Liver (tissue), 9 donors: Measurements from ENCODE around the gene CTLA4. TPM values are rescaled to one million over a fixed set of nuclear protein-coding genes. Genes with fewer than 3 reads are reported as not detected.

Source experiments
- DNase-seq: peaks from one replicate; pipeline ENCODE4 v3.0.0-alpha.2; 2017; ENCODE audit warnings: low spot score
- H3K27ac ChIP-seq, 2 donors: one replicate each; pipeline ENCODE4 v1.7.0; 2013; ENCODE audit warnings: inconsistent platforms in 2 of 2, low read length in 2 of 2, control low read depth in 1 of 2, low read depth in 1 of 2, mild to moderate bottlenecking in 1 of 2
- H3K27me3 ChIP-seq, 4 donors: one replicate each; pipeline versions ENCODE4 v1.6.1 to v1.7.0; 2013; ENCODE audit warnings: low read length in 3 of 4, inconsistent platforms in 1 of 4, mild to moderate bottlenecking in 1 of 4, moderate library complexity in 1 of 4; ENCODE audit not compliant: control insufficient read depth in 4 of 4, insufficient read depth in 4 of 4
- H3K36me3 ChIP-seq, 4 donors: one replicate each; pipeline versions ENCODE4 v1.6.1 to v1.7.0; 2013; ENCODE audit warnings: low read length in 3 of 4, mild to moderate bottlenecking in 3 of 4, low read depth in 1 of 4, moderate library complexity in 1 of 4; ENCODE audit not compliant: control insufficient read depth in 4 of 4, insufficient read depth in 3 of 4
- H3K4me1 ChIP-seq, 4 donors: one replicate each; pipeline versions ENCODE4 v1.6.1 to v1.7.0; 2013; ENCODE audit warnings: low read length in 3 of 4, mild to moderate bottlenecking in 3 of 4, moderate library complexity in 1 of 4; ENCODE audit not compliant: control insufficient read depth in 4 of 4, insufficient read depth in 4 of 4
- H3K4me3 ChIP-seq, 3 donors: one replicate each; pipeline versions ENCODE4 v1.6.1 to v1.7.0; 2013; ENCODE audit warnings: low read length in 3 of 3, control low read depth in 1 of 3, low read depth in 1 of 3, mild to moderate bottlenecking in 1 of 3
- H3K9ac ChIP-seq, 2 donors: one replicate each; pipeline ENCODE4 v1.7.0; 2013; ENCODE audit warnings: low read length in 2 of 2, mild to moderate bottlenecking in 2 of 2, moderate library complexity in 2 of 2, control low read depth in 1 of 2, low read depth in 1 of 2
- H3K9me3 ChIP-seq, 4 donors: one replicate each; pipeline versions ENCODE4 v1.6.1 to v1.7.0; 2013; ENCODE audit warnings: low read length in 3 of 4; ENCODE audit not compliant: control insufficient read depth in 4 of 4
- CTCF ChIP-seq: fragments of 150-350 bp; IDR thresholded peaks from 2 replicates; pipeline ENCODE4 v1.5.1; 2017; ENCODE audit warnings: improper control_type of control experiment, low read depth, low read length; ENCODE audit not compliant: missing input control
- EGR1 ChIP-seq, 2 donors: IDR thresholded peaks; 2 replicates each; pipeline ENCODE4 v1.6.1; 2016 to 2018; ENCODE audit warnings: antibody characterized with exemption in 2 of 2, low read depth in 2 of 2
- FOXA1 ChIP-seq: IDR thresholded peaks from 2 replicates; pipeline ENCODE4 v1.6.1; 2016; ENCODE audit warnings: antibody characterized with exemption
- FOXA2 ChIP-seq: IDR thresholded peaks from 2 replicates; pipeline ENCODE4 v1.6.1; 2016; ENCODE audit warnings: antibody characterized with exemption
- GABPA ChIP-seq, 2 donors: IDR thresholded peaks in 1 of 2; conservative IDR thresholded peaks in 1 of 2; 2 replicates each; pipeline ENCODE4 v1.6.1; 2016; ENCODE audit warnings: antibody characterized with exemption in 2 of 2, mild to moderate bottlenecking in 1 of 2, moderate library complexity in 1 of 2
- HNF4A ChIP-seq, 2 donors: conservative IDR thresholded peaks; 2 replicates each; pipeline ENCODE4 v1.6.1; 2016; ENCODE audit warnings: antibody characterized with exemption in 2 of 2, mild to moderate bottlenecking in 2 of 2
- HNF4G ChIP-seq: IDR thresholded peaks from 2 replicates; pipeline ENCODE4 v1.6.1; 2016; ENCODE audit warnings: antibody characterized with exemption
- JUND ChIP-seq, 2 donors: IDR thresholded peaks; 2 replicates each; pipeline ENCODE4 v1.6.1; 2016; ENCODE audit warnings: antibody characterized with exemption in 2 of 2
- MAX ChIP-seq: IDR thresholded peaks from 2 replicates; pipeline ENCODE4 v1.6.1; 2016; ENCODE audit warnings: antibody characterized with exemption
- NR2F2 ChIP-seq: IDR thresholded peaks from 2 replicates; pipeline ENCODE4 v1.6.1; 2016; ENCODE audit warnings: antibody characterized with exemption
- RAD21 ChIP-seq, 2 donors: IDR thresholded peaks; 2 replicates each; pipeline ENCODE4 v1.6.1; 2016; ENCODE audit warnings: antibody characterized with exemption in 2 of 2, mild to moderate bottlenecking in 2 of 2
- RXRA ChIP-seq, 2 donors: IDR thresholded peaks; 2 replicates each; pipeline ENCODE4 v1.6.1; 2017 to 2018; ENCODE audit warnings: antibody characterized with exemption in 2 of 2, mild to moderate bottlenecking in 1 of 2
- SP1 ChIP-seq: IDR thresholded peaks from 2 replicates; pipeline ENCODE4 v1.6.1; 2018; ENCODE audit warnings: antibody characterized with exemption, mild to moderate bottlenecking
- TAF1 ChIP-seq: conservative IDR thresholded peaks from 2 replicates; pipeline ENCODE4 v1.6.1; 2016; ENCODE audit warnings: antibody characterized with exemption, mild to moderate bottlenecking
- YY1 ChIP-seq: IDR thresholded peaks from 2 replicates; pipeline ENCODE4 v1.6.1; 2016; ENCODE audit warnings: antibody characterized with exemption, mild to moderate bottlenecking
- WGBS: extraction: QIAGEN DNeasy Blood & Tissue Kit; methylation state at CpG from one replicate; pipeline ENCODE4 v1.1.7; 2013; 5-methylcytosine and 5-hydroxymethylcytosine counted together
- polyA plus RNA-seq, 2 donors: library from polyadenylated mRNA; stranded (reverse) in 1 of 2; unstranded in 1 of 2; fragments of 200-250 nt in 1 of 2; fragments of >200 nt in 1 of 2; fragmentation: Nextera tagmentation in 1 of 2; extraction: Ambion mirVana in 1 of 2; gene quantifications; one replicate each; pipeline versions ENCODE4 v1.2.1 to v1.2.3, GENCODE V29; 2013 to 2015
- total RNA-seq, 2 donors: library from RNA; depleted of rRNA; stranded (reverse); fragments of >200 nt; gene quantifications; one replicate each; pipeline ENCODE4 v1.2.3, GENCODE V29; 2014
- TF ChIP-seq, protein P1 (sequence below): IDR thresholded peaks from 2 replicates; pipeline ENCODE4 v1.6.1; 2016; ENCODE audit warnings: antibody characterized with exemption
- TF ChIP-seq, protein P2 (sequence below): IDR thresholded peaks from 2 replicates; pipeline ENCODE4 v1.6.1; 2016; ENCODE audit warnings: antibody characterized with exemption
- TF ChIP-seq, protein P3 (sequence below): IDR thresholded peaks from 2 replicates; pipeline ENCODE4 v1.6.1; 2016; ENCODE audit warnings: antibody characterized with exemption, mild to moderate bottlenecking
- donor health status: healthy.
- donor health status: healthy.
- donor health status: healthy.
- donor health status: healthy.
- donor health status: healthy.

The CTLA4 gene
- total and polyA plus RNA-seq, 4 donors, result 0.17 TPM; not detected in 3

DNA sequence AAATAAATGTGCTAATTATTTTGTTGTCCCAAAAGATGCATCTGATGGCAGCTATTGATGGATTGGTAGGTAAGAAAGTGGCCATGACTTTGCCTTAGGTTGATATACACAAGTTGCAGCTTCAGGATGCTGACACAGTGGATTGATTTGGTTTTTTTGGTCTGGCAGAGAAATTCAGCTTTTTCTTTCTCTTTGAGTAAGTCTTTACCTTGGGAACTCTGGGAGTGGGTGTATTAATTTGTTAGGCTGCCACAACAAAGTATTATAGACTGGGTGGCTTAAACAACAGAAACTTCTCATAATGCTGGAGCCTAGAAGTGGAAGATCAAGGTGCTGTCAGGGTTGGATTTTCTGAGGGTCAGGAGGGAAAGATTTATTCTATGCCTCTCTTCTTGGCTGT lies 49.2 kb downstream of the CTLA4 start:
- Histone ChIP-seq H3K27ac (no peak overlapping the region), H3K4me1 (no peaks in the 10 kb centered on the region), H3K4me3 (no peak overlapping the region), H3K36me3 (no peaks in the 10 kb centered on the region), H3K9me3 (no peaks in the 10 kb centered on the region), H3K9ac (no peak overlapping the region), H3K27me3 (no peaks in the 10 kb centered on the region)
- TF ChIP-seq HNF4G, result no peak
- TF ChIP-seq, protein P1, sequence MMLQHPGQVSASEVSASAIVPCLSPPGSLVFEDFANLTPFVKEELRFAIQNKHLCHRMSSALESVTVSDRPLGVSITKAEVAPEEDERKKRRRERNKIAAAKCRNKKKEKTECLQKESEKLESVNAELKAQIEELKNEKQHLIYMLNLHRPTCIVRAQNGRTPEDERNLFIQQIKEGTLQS, result no peak
- no peak for TF ChIP-seq FOXA1
- TF ChIP-seq, protein P2, sequence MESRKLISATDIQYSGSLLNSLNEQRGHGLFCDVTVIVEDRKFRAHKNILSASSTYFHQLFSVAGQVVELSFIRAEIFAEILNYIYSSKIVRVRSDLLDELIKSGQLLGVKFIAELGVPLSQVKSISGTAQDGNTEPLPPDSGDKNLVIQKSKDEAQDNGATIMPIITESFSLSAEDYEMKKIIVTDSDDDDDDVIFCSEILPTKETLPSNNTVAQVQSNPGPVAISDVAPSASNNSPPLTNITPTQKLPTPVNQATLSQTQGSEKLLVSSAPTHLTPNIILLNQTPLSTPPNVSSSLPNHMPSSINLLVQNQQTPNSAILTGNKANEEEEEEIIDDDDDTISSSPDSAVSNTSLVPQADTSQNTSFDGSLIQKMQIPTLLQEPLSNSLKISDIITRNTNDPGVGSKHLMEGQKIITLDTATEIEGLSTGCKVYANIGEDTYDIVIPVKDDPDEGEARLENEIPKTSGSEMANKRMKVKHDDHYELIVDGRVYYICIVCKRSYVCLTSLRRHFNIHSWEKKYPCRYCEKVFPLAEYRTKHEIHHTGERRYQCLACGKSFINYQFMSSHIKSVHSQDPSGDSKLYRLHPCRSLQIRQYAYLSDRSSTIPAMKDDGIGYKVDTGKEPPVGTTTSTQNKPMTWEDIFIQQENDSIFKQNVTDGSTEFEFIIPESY, result no peak
- TF ChIP-seq FOXA2, result no peak
- no peak for TF ChIP-seq MAX
- no peak for TF ChIP-seq YY1
- no peak for TF ChIP-seq CTCF
- no peak for TF ChIP-seq SP1
- TF ChIP-seq RAD21 (IDR thresholded peaks at IDR 0.05), result no peak
- TF ChIP-seq RXRA (IDR thresholded peaks at IDR 0.05), result no peak
- no peak for TF ChIP-seq GABPA (IDR thresholded peaks at IDR 0.05 in 1 of 2, conservative IDR thresholded peaks at IDR 0.05 in 1 of 2)
- no peak for TF ChIP-seq TAF1
- no peak for TF ChIP-seq EGR1 (IDR thresholded peaks at IDR 0.05; ENCODE audit: low read depth in 2 of 2)
- no peak for TF ChIP-seq HNF4A (conservative IDR thresholded peaks at IDR 0.05)
- DNase-seq, result no peak

GRCh38 chr2:203918264-203918663 lies 50.7 kb downstream of the CTLA4 start:
- WGBS, result 70% methylated on average over 7 of the region's 7 CpGs
- no peak for DNase-seq

More at GRCh38 chr2:203918264-203918663, 50.7 kb downstream of the CTLA4 start:
- no peak for TF ChIP-seq EGR1 (IDR thresholded peaks at IDR 0.05; ENCODE audit: low read depth in 2 of 2)
- TF ChIP-seq FOXA2, result no peak
- no peak for TF ChIP-seq JUND (IDR thresholded peaks at IDR 0.05)
- no peak for TF ChIP-seq MAX
- no peak for TF ChIP-seq HNF4G
- TF ChIP-seq, protein P3, sequence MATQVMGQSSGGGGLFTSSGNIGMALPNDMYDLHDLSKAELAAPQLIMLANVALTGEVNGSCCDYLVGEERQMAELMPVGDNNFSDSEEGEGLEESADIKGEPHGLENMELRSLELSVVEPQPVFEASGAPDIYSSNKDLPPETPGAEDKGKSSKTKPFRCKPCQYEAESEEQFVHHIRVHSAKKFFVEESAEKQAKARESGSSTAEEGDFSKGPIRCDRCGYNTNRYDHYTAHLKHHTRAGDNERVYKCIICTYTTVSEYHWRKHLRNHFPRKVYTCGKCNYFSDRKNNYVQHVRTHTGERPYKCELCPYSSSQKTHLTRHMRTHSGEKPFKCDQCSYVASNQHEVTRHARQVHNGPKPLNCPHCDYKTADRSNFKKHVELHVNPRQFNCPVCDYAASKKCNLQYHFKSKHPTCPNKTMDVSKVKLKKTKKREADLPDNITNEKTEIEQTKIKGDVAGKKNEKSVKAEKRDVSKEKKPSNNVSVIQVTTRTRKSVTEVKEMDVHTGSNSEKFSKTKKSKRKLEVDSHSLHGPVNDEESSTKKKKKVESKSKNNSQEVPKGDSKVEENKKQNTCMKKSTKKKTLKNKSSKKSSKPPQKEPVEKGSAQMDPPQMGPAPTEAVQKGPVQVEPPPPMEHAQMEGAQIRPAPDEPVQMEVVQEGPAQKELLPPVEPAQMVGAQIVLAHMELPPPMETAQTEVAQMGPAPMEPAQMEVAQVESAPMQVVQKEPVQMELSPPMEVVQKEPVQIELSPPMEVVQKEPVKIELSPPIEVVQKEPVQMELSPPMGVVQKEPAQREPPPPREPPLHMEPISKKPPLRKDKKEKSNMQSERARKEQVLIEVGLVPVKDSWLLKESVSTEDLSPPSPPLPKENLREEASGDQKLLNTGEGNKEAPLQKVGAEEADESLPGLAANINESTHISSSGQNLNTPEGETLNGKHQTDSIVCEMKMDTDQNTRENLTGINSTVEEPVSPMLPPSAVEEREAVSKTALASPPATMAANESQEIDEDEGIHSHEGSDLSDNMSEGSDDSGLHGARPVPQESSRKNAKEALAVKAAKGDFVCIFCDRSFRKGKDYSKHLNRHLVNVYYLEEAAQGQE, result no peak
- no peak for TF ChIP-seq NR2F2
- TF ChIP-seq GABPA (IDR thresholded peaks at IDR 0.05 in 1 of 2, conservative IDR thresholded peaks at IDR 0.05 in 1 of 2), result no peak
- TF ChIP-seq, protein P2, result no peak
- TF ChIP-seq RXRA (IDR thresholded peaks at IDR 0.05), result no peak
- TF ChIP-seq HNF4A (conservative IDR thresholded peaks at IDR 0.05), result no peak
- TF ChIP-seq, protein P1, result no peak
- TF ChIP-seq YY1, result no peak
- no peak for TF ChIP-seq CTCF
- TF ChIP-seq SP1, result no peak
- TF ChIP-seq RAD21 (IDR thresholded peaks at IDR 0.05), result no peak
- no peak for TF ChIP-seq TAF1
- H3K9ac ChIP-seq, result no peak overlapping the region
- no peak overlapping the region for H3K27ac ChIP-seq
- H3K4me1 ChIP-seq, result no peaks in the 10 kb centered on the region
- H3K36me3 ChIP-seq, result no peaks in the 10 kb centered on the region
- H3K27me3 ChIP-seq, result no peaks in the 10 kb centered on the region
- H3K4me3 ChIP-seq, result no peak overlapping the region
- H3K9me3 ChIP-seq, result no peaks in the 10 kb centered on the region
